GM12878 (cell line): ENCODE measurements around the gene EPM2AIP1.

Experiments used
- CHD1 ChIP-seq: IDR thresholded peaks from 2 replicates; pipeline ENCODE4 v1.6.1; 2012; ENCODE audit warnings: low read depth, low read length, improper control_type of control experiment
- CTCF ChIP-seq, 3 experiments: IDR thresholded peaks in 2 of 3; conservative IDR thresholded peaks in 1 of 3; 2 replicates each; pipeline ENCODE4 v1.5.1; 2011; ENCODE audit warnings: low read depth in 3 of 3, low read length in 3 of 3, mild to moderate bottlenecking in 3 of 3, control low read depth in 2 of 3, moderate library complexity in 2 of 3, inconsistent platforms in 1 of 3, mixed read lengths in 1 of 3; ENCODE audit not compliant: control insufficient read depth in 2 of 3, insufficient read depth in 1 of 3; ENCODE audit errors: extremely low read depth in 1 of 3
- EZH2 ChIP-seq: IDR thresholded peaks from 2 replicates; pipeline ENCODE4 v1.6.1; 2012; ENCODE audit warnings: low read depth, mild to moderate bottlenecking, control low read depth, inconsistent platforms, low read length, borderline replicate concordance; ENCODE audit not compliant: control insufficient read depth
- HCFC1 ChIP-seq: fragments of 150-350 bp; IDR thresholded peaks from 2 replicates; pipeline ENCODE4 v1.6.1; 2014; ENCODE audit warnings: low read length
- RAD21 ChIP-seq: IDR thresholded peaks from 2 replicates; pipeline ENCODE4 v1.6.1; 2011; ENCODE audit warnings: mild to moderate bottlenecking, low read depth, low read length, moderate library complexity; ENCODE audit not compliant: insufficient read depth
- STAT3 ChIP-seq: IDR thresholded peaks from 2 replicates; pipeline ENCODE4 v1.6.1; 2011; ENCODE audit warnings: low read depth, low read length, improper control_type of control experiment
- TAF1 ChIP-seq: IDR thresholded peaks from 2 replicates; pipeline ENCODE4 v1.6.1; 2011; ENCODE audit warnings: mild to moderate bottlenecking, low read depth, low read length, borderline replicate concordance
- TBL1XR1 ChIP-seq: IDR thresholded peaks from 2 replicates; pipeline ENCODE4 v1.6.1; 2012; ENCODE audit warnings: low read depth, low read length, improper control_type of control experiment

GRCh38 chr3:37024092-37024491, 31.2 kb upstream of the EPM2AIP1 start:
- TF ChIP-seq TAF1 (no peak), CHD1 (no peak), HCFC1 (no peak), EZH2 (no peak), STAT3 (no peak), RAD21 (peak; percentile 48), CTCF (IDR thresholded peaks at IDR 0.05 in 2 of 3, conservative IDR thresholded peaks at IDR 0.05 in 1 of 3; ENCODE audit: control insufficient read depth in 2 of 3, extremely low read depth in 1 of 3, insufficient read depth in 1 of 3, low read depth in 3 of 3, low read length in 3 of 3) (peak; percentile 27 to 44 (median 35); a peak in 3 of 6 replicates), TBL1XR1 (no peak)
